Measurements from ENCODE around the gene SPTB. TPM values are rescaled to one million over a fixed set of nuclear protein-coding genes. Genes with fewer than 3 reads are reported as not detected.

SPTB gene
- total and polyA plus RNA-seq, 3 donors from 2014 or later, result 3.3 to 6.6 (median 5.6) TPM

DNA sequence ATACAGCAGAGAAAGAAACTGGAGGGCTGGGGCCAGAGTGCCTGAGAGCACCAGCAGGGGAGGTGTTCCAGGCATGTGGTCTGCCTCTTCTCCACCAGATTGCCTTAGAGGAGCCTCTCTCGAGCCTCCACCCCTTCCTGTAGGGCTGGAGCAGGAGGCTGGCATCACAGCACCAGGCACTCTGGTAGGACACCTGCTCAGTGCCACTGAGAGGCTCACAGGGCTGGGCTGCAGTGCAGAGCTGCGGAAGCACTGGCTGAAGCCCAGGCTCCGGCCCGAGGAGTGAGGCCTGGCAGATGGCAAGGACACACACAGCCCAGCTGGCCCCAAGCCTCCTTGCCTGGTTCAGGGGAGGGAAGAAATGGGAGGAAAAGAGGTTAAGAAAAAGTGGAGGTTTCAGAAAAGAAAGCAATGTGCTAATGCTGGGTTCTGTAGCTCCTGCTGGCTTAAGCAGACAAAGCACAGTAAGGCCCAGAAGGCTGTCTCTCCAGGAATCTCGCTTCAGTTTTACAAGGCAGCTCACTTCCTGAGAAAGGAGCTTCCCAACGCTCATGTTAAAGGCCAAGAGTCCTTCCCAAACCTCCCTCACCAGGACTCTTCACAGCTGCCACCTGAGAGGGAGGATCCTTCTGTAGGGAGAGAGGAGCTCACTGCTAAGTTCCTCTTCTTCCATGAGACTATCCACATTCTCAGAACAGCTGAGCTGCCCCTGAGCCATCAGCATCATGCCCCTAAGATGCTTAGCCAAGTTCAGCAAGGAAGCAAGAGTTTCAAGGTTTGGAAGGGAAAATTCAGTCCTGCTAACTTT is 23.8 kb downstream of the SPTB start:
- Histone ChIP-seq H3K4me1 (no peaks in the 10 kb centered on the region), H3K27me3 (no peaks in the 10 kb centered on the region), H3K36me3 (ENCODE audit: low read depth, missing control alignments) (no peaks in the 10 kb centered on the region), H3K9me3 (no peaks in the 10 kb centered on the region), H3K27ac (no peak overlapping the region), H3K4me3 (no peak overlapping the region)
- TF ChIP-seq, protein P1, sequence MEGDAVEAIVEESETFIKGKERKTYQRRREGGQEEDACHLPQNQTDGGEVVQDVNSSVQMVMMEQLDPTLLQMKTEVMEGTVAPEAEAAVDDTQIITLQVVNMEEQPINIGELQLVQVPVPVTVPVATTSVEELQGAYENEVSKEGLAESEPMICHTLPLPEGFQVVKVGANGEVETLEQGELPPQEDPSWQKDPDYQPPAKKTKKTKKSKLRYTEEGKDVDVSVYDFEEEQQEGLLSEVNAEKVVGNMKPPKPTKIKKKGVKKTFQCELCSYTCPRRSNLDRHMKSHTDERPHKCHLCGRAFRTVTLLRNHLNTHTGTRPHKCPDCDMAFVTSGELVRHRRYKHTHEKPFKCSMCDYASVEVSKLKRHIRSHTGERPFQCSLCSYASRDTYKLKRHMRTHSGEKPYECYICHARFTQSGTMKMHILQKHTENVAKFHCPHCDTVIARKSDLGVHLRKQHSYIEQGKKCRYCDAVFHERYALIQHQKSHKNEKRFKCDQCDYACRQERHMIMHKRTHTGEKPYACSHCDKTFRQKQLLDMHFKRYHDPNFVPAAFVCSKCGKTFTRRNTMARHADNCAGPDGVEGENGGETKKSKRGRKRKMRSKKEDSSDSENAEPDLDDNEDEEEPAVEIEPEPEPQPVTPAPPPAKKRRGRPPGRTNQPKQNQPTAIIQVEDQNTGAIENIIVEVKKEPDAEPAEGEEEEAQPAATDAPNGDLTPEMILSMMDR (IDR thresholded peaks at IDR 0.05), result no peak
- TF ChIP-seq POLR2A (IDR thresholded peaks at IDR 0.05), result no peak
- intact Hi-C loops (cut with DNase I; ENCODE audit: low total_unique reads), result no loop called here
- DNase-seq, result no peak
- WGBS, 2 donors, result 39 to 60% methylated on average over 5 to 6 of the region's 6 CpGs

DNA sequence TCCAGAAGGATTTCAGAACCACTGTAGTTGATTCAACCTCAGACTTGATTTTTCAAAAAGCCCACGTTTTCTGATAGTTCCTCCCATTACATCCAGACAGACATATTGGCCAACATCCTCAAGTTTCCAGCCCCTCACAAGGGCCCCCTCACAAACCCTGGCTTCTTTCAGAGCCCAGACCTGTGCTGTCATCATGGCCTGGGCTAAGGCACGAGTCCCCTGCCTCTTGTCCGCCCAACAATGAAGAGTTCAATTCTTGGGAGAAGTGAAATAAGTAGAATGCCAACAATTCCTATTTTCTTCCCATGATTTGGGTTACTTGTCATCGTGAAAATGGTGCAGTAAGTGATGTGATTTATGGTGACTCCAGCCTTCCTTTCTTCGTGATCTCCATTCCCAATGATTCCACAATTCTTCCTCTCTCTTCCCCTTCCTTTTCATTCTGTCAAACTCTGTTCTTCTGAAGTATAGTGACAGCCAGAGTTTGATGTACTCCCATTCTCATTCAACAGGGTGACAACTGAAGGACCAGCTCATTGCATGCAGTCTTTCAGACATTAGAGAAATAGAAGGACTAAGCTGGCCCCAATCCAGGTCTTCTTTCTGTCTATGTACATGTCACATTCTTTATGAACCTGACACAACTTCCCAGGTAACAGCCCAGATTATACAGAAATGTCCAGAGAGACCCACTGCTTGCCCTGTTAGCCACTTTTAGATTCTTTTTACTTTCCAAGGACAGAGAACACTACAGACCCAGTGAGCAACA is 29.2 kb downstream of the SPTB start:
- no peak for DNase-seq
- no peaks in the 10 kb centered on the region for H3K4me1 ChIP-seq
- TF ChIP-seq POLR2A (IDR thresholded peaks at IDR 0.05), result no peak
- TF ChIP-seq, protein P1 (IDR thresholded peaks at IDR 0.05), result no peak

DNA sequence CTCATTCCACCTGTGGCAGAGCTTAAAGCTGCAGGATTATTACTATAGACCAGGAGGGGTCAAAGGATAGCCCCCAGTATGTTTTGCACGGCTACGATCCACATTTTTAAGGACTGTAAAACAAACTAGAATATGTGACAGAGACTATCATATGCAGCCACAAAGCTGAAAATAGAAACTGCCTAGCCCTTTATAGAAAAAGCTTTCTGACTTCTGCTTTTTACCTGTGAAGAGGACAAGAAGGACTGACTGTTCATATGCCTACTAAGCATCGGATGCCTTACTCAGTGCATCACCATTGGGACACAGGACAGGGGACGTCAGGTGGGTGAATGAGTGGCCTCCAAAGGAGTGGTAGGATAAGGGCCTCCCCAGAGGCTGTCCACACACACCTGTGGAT is 29.8 kb downstream of the SPTB start:
- Histone ChIP-seq H3K9me3 (no peaks in the 10 kb centered on the region), H3K27me3 (no peaks in the 10 kb centered on the region), H3K27ac (no peak overlapping the region), H3K4me3 (no peak overlapping the region), H3K4me1 (no peaks in the 10 kb centered on the region), H3K36me3 (ENCODE audit: low read depth, missing control alignments) (no peaks in the 10 kb centered on the region)
- 91 to 94% methylated on average over 4 of the region's 4 CpGs for WGBS, 2 donors
- intact Hi-C loops (cut with DNase I; ENCODE audit: low total_unique reads), result no loop called here
- TF ChIP-seq, protein P1 (IDR thresholded peaks at IDR 0.05), result no peak
- no peak for DNase-seq

More for the DNA sequence above, 29.2 kb downstream of the SPTB start:
- H3K36me3 ChIP-seq (ENCODE audit: low read depth, missing control alignments), result no peaks in the 10 kb centered on the region
- no peak overlapping the region for H3K27ac ChIP-seq
- WGBS, 2 donors, result 85 to 86% methylated on average over 5 of the region's 5 CpGs
- no peaks in the 10 kb centered on the region for H3K9me3 ChIP-seq
- intact Hi-C loops (cut with DNase I; ENCODE audit: low total_unique reads), result no loop called here
- no peaks in the 10 kb centered on the region for H3K27me3 ChIP-seq
- no peak overlapping the region for H3K4me3 ChIP-seq

DNA sequence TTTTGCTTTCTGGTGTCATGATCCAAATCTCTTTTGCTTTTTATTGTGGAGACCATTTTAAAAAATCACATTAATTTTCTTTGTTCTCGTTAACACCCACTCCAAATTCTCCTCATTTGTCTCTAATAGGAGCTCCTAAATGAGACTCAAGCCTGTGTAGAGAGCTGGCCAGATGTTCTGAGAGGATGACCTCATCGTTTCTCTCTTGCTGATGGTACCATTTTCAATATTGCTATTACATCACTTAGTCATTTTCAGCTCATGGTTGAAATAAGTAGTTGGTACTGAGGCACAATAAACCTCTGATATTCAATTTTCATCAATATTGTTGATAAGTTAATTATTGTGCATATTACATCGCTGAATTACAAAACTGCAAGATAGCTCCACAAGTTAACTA is 31.5 kb downstream of the SPTB start:
- WGBS, 2 donors, result 83 to 91% methylated on average over 3 of the region's 3 CpGs
- no peak for TF ChIP-seq POLR2A (IDR thresholded peaks at IDR 0.05)
- TF ChIP-seq, protein P1 (IDR thresholded peaks at IDR 0.05), result no peak
- intact Hi-C loops (cut with DNase I; ENCODE audit: low total_unique reads), result no loop called here
- Histone ChIP-seq H3K27me3 (no peaks in the 10 kb centered on the region), H3K4me3 (no peak overlapping the region), H3K9me3 (no peaks in the 10 kb centered on the region), H3K36me3 (ENCODE audit: low read depth, missing control alignments) (no peaks in the 10 kb centered on the region), H3K4me1 (no peaks in the 10 kb centered on the region), H3K27ac (no peak overlapping the region)
- no peak for DNase-seq
